Hematopoietic multipotent progenitor cell treated with erythropoietin and hydrocortisone succinate and interleukin-3 and kit ligand, for 4 days (in vitro differentiated cells): ENCODE results near the gene SOHLH1.
A peak's percentile ranks its signal among the peaks of the same experiment; 100 is the strongest.

Source experiments
- DNase-seq: peaks from one replicate; pipeline ENCODE4 v3.0.0-alpha.2; 2015

SOHLH1 gene

DNA sequence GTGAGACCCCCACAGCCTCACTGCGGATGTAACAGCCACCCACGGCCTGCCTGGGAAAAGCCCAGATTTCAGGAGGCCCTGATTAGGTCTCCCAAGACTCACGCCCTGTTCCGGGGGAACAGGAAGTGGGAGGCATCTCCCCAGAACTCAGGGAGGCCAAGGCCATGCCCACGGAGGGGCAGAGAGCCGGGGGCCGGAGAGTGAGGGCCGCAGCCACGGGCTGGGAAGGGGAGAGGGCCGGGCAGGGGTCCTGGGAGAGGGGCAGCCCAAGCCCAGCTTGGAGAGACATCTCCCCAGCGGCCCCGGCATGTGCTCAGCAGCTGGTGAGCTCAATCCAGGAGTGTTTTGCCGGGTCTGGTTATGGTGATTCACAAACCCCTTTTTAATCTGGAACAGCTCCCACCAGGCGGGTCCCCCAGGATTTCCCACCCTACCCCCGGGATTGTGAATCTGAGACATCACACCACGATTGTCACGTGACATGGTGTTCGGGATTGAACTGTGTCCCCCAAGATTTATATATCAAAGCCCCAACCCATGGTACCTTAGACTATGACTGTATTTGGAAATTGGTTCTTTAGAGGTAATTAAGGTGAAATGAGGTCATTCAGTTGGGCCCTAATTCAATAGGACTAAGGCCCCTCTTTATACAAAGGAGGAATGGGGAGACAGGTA lies 29.3 kb upstream of the SOHLH1 start:
- no peak for DNase-seq

GRCh38 chr9:135727257-135727875 lies 28.1 kb upstream of the SOHLH1 start:
- no peak for DNase-seq

GRCh38 chr9:135726138-135726853 lies 27.0 kb upstream of the SOHLH1 start:
- no peak for DNase-seq

DNA sequence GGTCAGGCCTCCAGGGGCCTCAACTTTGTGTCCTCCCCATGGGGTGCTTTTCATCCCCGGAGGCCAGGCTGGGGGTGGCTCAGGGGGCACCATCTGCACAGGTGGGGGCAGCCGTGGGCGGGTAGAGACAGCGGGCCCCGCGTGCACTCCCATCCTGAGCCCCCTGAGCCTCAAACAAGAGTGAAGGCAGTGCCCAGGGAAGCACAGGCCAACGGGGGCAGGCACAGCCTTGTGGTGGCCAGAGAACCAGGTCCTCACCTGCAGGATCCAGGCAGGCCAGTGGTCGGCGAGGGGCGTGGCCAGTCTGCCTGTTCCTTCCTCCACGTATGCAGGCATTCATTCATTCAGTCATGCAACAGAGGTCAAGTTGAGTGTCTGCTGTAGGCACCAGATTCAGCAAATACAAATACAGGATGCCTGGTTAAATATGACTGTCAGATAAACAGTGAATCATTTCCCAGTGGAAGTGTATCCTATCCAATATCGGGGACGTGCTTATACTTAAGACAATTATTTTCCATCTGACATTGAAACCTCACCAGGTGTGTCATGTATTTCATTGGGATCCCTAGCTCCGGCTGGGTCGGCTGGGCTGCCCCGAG lies 25.0 kb upstream of the SOHLH1 start:
- DNase-seq, result no peak

DNA sequence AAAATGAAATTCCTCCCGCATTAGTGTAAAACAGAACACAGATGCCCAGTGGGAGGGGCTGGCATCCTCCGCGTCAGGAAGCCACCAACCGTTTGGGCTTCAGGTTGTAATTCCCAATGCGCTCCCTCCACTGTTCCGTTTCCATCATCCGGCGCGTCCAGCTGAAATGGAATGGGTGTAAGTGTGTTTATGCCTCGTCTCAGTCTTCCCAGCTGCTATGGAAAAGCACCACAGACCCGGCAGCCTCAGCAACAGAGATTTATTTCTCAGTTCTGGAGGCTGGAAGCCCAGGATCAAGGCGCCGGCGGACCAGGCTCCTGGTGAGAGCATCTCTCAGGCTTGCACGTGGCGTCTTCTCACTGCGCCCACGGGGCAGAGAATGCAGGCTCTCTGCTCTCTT lies 23.1 kb upstream of the SOHLH1 start:
- DNase-seq, result no peak

GRCh38 chr9:135719472-135719871 lies 20.2 kb upstream of the SOHLH1 start:
- no peak for DNase-seq

- DNase-seq, result no peak
Measured at GRCh38 chr9:135718616-135719015, 19.3 kb upstream of the SOHLH1 start.

GRCh38 chr9:135717410-135717809 lies 18.1 kb upstream of the SOHLH1 start:
- no peak for DNase-seq

DNA sequence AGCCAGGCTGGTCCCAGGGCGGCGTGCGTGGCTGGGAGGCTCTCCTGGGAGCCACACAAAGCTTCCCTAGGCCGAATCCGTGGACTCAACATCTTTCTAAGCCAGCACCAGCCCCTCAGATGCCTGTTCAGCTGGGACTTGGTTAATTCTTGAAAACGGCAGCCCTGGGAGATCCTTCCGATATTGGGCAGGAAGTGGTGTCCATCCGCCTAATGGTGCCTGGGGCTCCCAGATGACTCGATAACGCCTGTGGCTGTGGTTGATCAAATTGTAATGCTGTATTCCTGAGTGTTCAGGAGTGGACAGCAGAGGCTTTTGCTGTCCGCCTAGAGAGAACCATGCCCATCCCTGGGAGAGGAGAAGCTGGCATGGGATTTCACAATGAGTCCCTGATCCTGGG lies 16.8 kb upstream of the SOHLH1 start:
- no peak for DNase-seq

GRCh38 chr9:135715056-135715595 lies 15.8 kb upstream of the SOHLH1 start:
- no peak for DNase-seq

- peak; percentile 27 for DNase-seq
Measured at GRCh38 chr9:135714242-135715055, 15.2 kb upstream of the SOHLH1 start.

DNA sequence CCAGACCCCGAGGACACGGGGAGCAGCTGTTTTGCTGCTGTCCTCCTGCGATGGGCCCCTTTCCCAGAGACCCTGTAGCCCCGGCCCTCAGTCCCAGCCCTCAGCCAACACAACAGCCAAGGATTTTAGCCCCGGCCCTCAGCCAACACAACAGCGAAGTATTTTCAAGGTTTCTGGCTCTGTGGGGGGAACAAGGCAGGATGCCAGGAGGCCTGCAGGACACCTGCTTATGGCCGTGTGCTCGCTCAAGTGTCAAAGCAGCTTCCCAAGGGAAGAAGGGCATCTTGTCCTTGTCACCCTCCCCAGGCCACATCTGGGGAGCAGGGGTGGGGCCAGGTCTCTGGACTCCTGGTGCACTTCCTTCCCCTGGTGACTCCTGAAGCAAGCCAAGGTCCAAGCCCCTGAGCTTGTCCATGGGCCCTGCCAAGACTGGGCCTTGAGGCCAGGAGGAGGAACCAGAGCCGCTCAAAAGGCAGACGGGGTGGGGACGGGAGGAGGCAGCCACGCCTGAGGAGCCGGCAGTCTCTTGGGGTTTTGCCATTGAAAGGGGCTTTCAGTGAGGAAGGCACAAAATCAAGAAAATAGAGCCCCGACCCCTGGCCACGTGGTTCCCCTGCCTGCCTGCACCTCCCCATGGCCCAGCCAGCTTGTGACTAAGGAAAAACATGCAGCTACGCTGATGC lies 13.5 kb upstream of the SOHLH1 start:
- no peak for DNase-seq

DNA sequence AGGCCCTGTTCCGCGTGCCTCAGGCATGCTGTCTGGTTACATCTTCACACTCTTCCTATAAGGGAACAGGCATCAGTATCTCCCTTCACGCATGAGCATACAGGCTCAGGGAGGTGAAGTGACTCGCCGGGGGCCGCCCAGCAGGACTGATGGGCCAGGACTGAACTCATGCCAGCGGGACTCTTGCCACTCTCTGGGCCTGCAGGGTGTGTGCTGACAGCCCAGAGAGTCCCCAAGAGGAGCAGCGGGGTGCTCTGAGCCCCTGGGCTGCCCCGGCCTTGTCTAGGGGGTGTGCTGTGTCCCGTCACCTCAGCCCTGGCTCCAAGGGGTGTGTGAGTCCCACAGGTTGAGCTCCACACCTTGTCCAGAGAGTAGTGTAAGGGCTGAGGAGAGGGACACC lies 12.6 kb upstream of the SOHLH1 start:
- no peak for DNase-seq

GRCh38 chr9:135711391-135711790 lies 12.1 kb upstream of the SOHLH1 start:
- DNase-seq, result no peak

DNA sequence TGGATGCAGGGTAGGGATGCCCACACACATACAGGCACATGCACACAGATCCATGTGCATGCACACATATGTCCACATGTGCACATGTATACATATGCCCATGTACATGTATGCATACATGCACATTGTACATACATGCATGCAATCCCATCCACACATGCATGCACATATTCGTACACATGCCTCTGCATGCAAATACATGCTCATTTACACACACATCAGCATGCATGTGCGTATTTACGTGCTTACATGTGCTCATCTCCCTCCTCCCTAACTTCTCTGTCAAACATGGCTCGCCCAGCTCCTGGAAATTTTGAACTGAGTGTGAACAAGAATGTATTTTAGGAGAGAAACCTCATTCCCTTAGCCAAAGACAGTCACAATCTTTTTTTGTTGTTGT lies 8.9 kb upstream of the SOHLH1 start:
- DNase-seq, result no peak

GRCh38 chr9:135707252-135708138 lies 8.2 kb upstream of the SOHLH1 start:
- no peak for DNase-seq

GRCh38 chr9:135706288-135706687 lies 7.0 kb upstream of the SOHLH1 start:
- no peak for DNase-seq

DNA sequence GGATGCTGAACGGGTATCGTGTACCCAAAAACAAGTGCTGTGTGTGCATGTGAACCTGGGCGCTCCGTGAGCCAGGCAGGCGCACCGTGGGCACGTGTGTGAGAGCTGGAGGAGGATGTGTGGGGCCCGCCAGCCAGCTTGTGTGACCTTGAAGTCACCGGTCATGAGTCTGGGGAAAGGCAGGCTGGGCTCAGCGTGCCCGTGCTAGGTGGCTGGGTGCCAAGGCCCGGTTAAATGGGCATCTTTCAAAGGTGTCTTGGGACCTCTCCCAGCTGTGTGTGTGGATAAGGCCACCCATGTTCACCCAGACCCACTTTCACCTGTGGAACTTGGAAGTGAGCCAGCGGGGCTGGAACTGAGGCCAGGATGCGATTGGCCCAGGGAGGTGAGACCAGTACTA lies 6.1 kb upstream of the SOHLH1 start:
- DNase-seq, result no peak

- no peak for DNase-seq
Measured at GRCh38 chr9:135704483-135704882, 5.2 kb upstream of the SOHLH1 start.

DNA sequence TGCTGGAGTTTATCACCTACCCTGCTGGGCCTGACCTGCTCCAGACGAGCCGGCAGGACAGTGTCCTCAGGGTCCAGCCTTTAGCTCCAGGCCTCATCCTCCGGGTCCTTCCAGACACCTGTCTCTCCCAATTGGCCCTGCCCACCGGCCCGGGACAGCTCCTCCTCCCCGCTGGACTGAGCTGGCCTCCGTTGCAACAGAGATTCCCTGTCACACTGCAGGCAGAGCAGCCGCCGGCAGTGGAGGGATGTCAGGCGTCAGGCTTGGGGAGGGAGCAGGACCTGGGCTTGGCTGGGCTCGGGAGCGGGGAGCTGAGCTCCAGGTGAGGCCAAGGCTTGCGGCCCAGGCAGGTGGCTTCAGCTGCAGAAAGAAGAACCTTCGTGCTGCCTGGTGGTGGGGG lies 4.4 kb upstream of the SOHLH1 start:
- no peak for DNase-seq
